HG03571 (cell line): Measurements from ENCODE around the gene KLHL5.
"Not testable (repeated sequence)": the region's sequence is repeated elsewhere in the genome, so short reads cannot be mapped to it uniquely, and the experiment has no call there.

ENCODE experiments used
- ATAC-seq: cut with Tn5 transposase; IDR thresholded peaks from one replicate; pipeline ENCODE4 v1.9.1; 2021; ENCODE audit not compliant: unreplicated experiment

KLHL5 gene

GRCh38 chr4:39062094-39062769, at the start of gene KLHL5:
Gene KLHL5, plus strand, starts transcription at chr4:39062232. Its CDS starts 421 bp downstream, at chr4:39062653.
- no peak for ATAC-seq

GRCh38 chr4:39014028-39014427, 48.0 kb upstream of the KLHL5 start:
- ATAC-seq = no peak

- ATAC-seq = no peak
Observed at GRCh38 chr4:39020130-39020529, 41.9 kb upstream of the KLHL5 start.

GRCh38 chr4:39021631-39022030, 40.4 kb upstream of the KLHL5 start:
- no peak for ATAC-seq

- ATAC-seq = no peak
Observed at GRCh38 chr4:39022241-39022640, 39.8 kb upstream of the KLHL5 start.

- ATAC-seq = no peak
Observed at GRCh38 chr4:39023059-39023458, 39.0 kb upstream of the KLHL5 start.

- no peak for ATAC-seq
Observed at GRCh38 chr4:39024311-39024865, 37.6 kb upstream of the KLHL5 start.

- no peak for ATAC-seq
Observed at GRCh38 chr4:39025552-39026085, 36.4 kb upstream of the KLHL5 start.

GRCh38 chr4:39026096-39026495, 35.9 kb upstream of the KLHL5 start:
- ATAC-seq = no peak

GRCh38 chr4:39029752-39030694, 32.0 kb upstream of the KLHL5 start:
- no peak for ATAC-seq

GRCh38 chr4:39030725-39031124, 31.3 kb upstream of the KLHL5 start:
- ATAC-seq = no peak

- not testable (repeated sequence) for ATAC-seq
Observed at GRCh38 chr4:39031590-39032020, 30.4 kb upstream of the KLHL5 start.

GRCh38 chr4:39032218-39033085, 29.6 kb upstream of the KLHL5 start, which contains the start of gene TMEM156:
Gene TMEM156, minus strand, starts transcription at chr4:39032409. Its CDS starts 96 bp downstream, at chr4:39032313.
- ATAC-seq = peak; percentile 56

GRCh38 chr4:39036172-39036571, 25.9 kb upstream of the KLHL5 start:
- ATAC-seq = no peak

GRCh38 chr4:39037491-39037825, 24.6 kb upstream of the KLHL5 start:
- ATAC-seq = no peak

- no peak for ATAC-seq
Observed at GRCh38 chr4:39037941-39038340, 24.1 kb upstream of the KLHL5 start.

GRCh38 chr4:39039108-39039507, 22.9 kb upstream of the KLHL5 start:
- ATAC-seq = no peak

GRCh38 chr4:39042366-39042765, 19.7 kb upstream of the KLHL5 start:
- no peak for ATAC-seq

GRCh38 chr4:39043058-39043860, 18.8 kb upstream of the KLHL5 start:
- no peak for ATAC-seq
